H1 (cell line): ENCODE results near the gene CCDC116. TPM values are rescaled to one million over a fixed set of nuclear protein-coding genes. Genes with fewer than 3 reads are reported as not detected.

Experiments
- BACH1 ChIP-seq: IDR thresholded peaks from 2 replicates; pipeline ENCODE4 v1.6.1; 2012; ENCODE audit warnings: low read length, improper control_type of control experiment
- EZH2 ChIP-seq: fragments of 200-600 bp; sonication (generic); IDR thresholded peaks from 2 replicates; pipeline ENCODE4 v1.7.1; 2012; ENCODE audit warnings: low read depth, mild to moderate bottlenecking, moderate library complexity, low read length, inconsistent platforms; ENCODE audit not compliant: severe bottlenecking
- FOSL1 ChIP-seq: IDR thresholded peaks from 2 replicates; pipeline ENCODE4 v1.6.1; 2011; ENCODE audit warnings: mild to moderate bottlenecking, low read depth, low read length, moderate library complexity; ENCODE audit not compliant: insufficient read depth
- JUN ChIP-seq: IDR thresholded peaks from 2 replicates; pipeline ENCODE4 v1.6.1; 2011; ENCODE audit warnings: low read depth, mild to moderate bottlenecking, improper control_type of control experiment, low read length
- KDM5A ChIP-seq: fragments of 200-600 bp; IDR thresholded peaks from 2 replicates; pipeline ENCODE4 v1.7.1; 2012; ENCODE audit warnings: mild to moderate bottlenecking, low read length, inconsistent platforms, mixed read lengths
- MAFK ChIP-seq: IDR thresholded peaks from 2 replicates; pipeline ENCODE4 v1.6.1; 2012; ENCODE audit warnings: low read depth, mild to moderate bottlenecking, improper control_type of control experiment, low read length
- SIX5 ChIP-seq: IDR thresholded peaks from 2 replicates; pipeline ENCODE4 v1.6.1; 2011; ENCODE audit warnings: mild to moderate bottlenecking, low read depth, low read length
- TAF1 ChIP-seq: IDR thresholded peaks from 2 replicates; pipeline ENCODE4 v1.6.1; 2011; ENCODE audit warnings: mild to moderate bottlenecking, low read depth, low read length
- TBP ChIP-seq: IDR thresholded peaks from 2 replicates; pipeline ENCODE4 v1.6.1; 2011; ENCODE audit warnings: low read depth, low read length, improper control_type of control experiment
- TCF12 ChIP-seq: IDR thresholded peaks from 2 replicates; pipeline ENCODE4 v1.6.1; 2011; ENCODE audit warnings: low read depth, mild to moderate bottlenecking, low read length
- polyA plus RNA-seq, 7 experiments: library from polyadenylated mRNA; depleted of rRNA in 3 of 7; stranded (reverse) in 5 of 7; unstranded in 2 of 7; fragments of >200 nt in 5 of 7; fragments of 200-250 nt in 2 of 7; gene quantifications; 1 replicate in 5 of 7; 2 replicates in 1 of 7; 4 replicates in 1 of 7; pipeline versions ENCODE4 v1.2.1 to v1.2.3, GENCODE V29; 2011 to 2013; ENCODE audit warnings: missing spikeins in 2 of 7, mixed read lengths in 2 of 7
- total RNA-seq: library from RNA; stranded (reverse); fragmentation: NEBNext Ultra II Directional; extraction: Animal tissue kit (Norgen Biotek cat#: 25700); gene quantifications from 2 replicates; pipeline ENCODE4 v1.2.1, GENCODE V29; 2021
- TF ChIP-seq, protein P1 (sequence below): fragments of 300-600 bp; sonication (generic); IDR thresholded peaks from 2 replicates; pipeline ENCODE4 v1.7.1; 2012; ENCODE audit warnings: low read length, moderate library complexity, mild to moderate bottlenecking, inconsistent platforms; ENCODE audit not compliant: insufficient replicate concordance

CCDC116 gene
- total and polyA plus RNA-seq, 2 of the 8 experiments (the other 6 are each of a cell fraction or from before 2014, with no cell fraction given), result 0.08 TPM; not detected in 1

DNA sequence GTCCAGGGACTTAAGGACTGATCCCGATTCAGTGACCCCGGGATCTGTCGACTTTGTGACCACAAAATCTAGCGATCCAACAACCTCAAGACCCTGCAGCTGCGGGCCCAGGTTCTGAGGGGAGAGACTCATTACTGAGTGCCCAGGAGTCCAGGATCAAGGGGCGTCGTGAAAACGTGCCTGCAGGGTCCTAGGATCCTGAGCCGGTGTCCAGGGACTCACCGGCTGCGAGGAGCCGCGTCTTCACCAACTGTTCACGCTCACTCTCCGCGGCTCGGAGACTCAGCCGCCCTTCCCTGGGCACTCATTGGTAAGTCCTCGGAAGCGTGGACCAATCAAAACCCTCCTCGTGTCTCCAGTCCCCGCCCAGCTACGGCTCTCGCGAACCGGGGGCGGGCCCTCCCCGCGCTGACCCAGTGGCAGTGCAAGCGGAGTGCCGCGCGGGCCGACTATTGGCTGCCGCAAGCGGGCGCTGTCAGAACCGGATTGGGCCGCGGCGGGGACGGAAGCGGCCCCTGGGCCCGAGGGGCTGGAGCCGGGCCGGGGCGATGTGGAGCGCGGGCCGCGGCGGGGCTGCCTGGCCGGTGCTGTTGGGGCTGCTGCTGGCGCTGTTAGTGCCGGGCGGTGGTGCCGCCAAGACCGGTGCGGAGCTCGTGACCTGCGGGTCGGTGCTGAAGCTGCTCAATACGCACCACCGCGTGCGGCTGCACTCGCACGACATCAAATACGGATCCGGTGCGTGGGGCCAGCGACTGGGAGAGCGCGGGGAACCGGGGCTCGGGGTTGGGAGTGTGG, 9.4 kb downstream of the CCDC116 start, which contains the start of gene SDF2L1 (continued):
- TF ChIP-seq, protein P1, sequence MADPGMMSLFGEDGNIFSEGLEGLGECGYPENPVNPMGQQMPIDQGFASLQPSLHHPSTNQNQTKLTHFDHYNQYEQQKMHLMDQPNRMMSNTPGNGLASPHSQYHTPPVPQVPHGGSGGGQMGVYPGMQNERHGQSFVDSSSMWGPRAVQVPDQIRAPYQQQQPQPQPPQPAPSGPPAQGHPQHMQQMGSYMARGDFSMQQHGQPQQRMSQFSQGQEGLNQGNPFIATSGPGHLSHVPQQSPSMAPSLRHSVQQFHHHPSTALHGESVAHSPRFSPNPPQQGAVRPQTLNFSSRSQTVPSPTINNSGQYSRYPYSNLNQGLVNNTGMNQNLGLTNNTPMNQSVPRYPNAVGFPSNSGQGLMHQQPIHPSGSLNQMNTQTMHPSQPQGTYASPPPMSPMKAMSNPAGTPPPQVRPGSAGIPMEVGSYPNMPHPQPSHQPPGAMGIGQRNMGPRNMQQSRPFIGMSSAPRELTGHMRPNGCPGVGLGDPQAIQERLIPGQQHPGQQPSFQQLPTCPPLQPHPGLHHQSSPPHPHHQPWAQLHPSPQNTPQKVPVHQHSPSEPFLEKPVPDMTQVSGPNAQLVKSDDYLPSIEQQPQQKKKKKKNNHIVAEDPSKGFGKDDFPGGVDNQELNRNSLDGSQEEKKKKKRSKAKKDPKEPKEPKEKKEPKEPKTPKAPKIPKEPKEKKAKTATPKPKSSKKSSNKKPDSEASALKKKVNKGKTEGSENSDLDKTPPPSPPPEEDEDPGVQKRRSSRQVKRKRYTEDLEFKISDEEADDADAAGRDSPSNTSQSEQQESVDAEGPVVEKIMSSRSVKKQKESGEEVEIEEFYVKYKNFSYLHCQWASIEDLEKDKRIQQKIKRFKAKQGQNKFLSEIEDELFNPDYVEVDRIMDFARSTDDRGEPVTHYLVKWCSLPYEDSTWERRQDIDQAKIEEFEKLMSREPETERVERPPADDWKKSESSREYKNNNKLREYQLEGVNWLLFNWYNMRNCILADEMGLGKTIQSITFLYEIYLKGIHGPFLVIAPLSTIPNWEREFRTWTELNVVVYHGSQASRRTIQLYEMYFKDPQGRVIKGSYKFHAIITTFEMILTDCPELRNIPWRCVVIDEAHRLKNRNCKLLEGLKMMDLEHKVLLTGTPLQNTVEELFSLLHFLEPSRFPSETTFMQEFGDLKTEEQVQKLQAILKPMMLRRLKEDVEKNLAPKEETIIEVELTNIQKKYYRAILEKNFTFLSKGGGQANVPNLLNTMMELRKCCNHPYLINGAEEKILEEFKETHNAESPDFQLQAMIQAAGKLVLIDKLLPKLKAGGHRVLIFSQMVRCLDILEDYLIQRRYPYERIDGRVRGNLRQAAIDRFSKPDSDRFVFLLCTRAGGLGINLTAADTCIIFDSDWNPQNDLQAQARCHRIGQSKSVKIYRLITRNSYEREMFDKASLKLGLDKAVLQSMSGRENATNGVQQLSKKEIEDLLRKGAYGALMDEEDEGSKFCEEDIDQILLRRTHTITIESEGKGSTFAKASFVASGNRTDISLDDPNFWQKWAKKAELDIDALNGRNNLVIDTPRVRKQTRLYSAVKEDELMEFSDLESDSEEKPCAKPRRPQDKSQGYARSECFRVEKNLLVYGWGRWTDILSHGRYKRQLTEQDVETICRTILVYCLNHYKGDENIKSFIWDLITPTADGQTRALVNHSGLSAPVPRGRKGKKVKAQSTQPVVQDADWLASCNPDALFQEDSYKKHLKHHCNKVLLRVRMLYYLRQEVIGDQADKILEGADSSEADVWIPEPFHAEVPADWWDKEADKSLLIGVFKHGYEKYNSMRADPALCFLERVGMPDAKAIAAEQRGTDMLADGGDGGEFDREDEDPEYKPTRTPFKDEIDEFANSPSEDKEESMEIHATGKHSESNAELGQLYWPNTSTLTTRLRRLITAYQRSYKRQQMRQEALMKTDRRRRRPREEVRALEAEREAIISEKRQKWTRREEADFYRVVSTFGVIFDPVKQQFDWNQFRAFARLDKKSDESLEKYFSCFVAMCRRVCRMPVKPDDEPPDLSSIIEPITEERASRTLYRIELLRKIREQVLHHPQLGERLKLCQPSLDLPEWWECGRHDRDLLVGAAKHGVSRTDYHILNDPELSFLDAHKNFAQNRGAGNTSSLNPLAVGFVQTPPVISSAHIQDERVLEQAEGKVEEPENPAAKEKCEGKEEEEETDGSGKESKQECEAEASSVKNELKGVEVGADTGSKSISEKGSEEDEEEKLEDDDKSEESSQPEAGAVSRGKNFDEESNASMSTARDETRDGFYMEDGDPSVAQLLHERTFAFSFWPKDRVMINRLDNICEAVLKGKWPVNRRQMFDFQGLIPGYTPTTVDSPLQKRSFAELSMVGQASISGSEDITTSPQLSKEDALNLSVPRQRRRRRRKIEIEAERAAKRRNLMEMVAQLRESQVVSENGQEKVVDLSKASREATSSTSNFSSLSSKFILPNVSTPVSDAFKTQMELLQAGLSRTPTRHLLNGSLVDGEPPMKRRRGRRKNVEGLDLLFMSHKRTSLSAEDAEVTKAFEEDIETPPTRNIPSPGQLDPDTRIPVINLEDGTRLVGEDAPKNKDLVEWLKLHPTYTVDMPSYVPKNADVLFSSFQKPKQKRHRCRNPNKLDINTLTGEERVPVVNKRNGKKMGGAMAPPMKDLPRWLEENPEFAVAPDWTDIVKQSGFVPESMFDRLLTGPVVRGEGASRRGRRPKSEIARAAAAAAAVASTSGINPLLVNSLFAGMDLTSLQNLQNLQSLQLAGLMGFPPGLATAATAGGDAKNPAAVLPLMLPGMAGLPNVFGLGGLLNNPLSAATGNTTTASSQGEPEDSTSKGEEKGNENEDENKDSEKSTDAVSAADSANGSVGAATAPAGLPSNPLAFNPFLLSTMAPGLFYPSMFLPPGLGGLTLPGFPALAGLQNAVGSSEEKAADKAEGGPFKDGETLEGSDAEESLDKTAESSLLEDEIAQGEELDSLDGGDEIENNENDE, result no peak
- TF ChIP-seq MAFK (no peak), BACH1 (no peak), FOSL1 (no peak), JUN (no peak), TCF12 (no peak), TBP (0 out of 2 replicates have a peak, but pooled peaks have one; percentile 57), TAF1 (peak; percentile 84), SIX5 (no peak), EZH2 (no peak), KDM5A (0 out of 2 replicates have a peak, but pooled peaks have one; percentile 52)
